ENCODE data around the gene CPN1. TPM values are rescaled to one million over a fixed set of nuclear protein-coding genes. Genes with fewer than 3 reads are reported as not detected.

The CPN1 gene
- total RNA-seq, 4 donors from 2014 or later = 0.20 TPM; not detected in 3

GRCh38 chr10:100075426-100076220 lies 6.0 kb downstream of the CPN1 start:
- DNase-seq = no peak
- Histone ChIP-seq H3K4me1 (no peaks in the 10 kb centered on the region), H3K9me3 (no peaks in the 10 kb centered on the region), H3K4me3 (no peak overlapping the region), H3K36me3 (no peaks in the 10 kb centered on the region), H3K27ac (no peak overlapping the region), H3K27me3 (no peaks in the 10 kb centered on the region)
- intact Hi-C loops (cut with DNase I; ENCODE audit: low total_unique reads) (no loop called here), in situ Hi-C loops (cut with MboI; ENCODE audit: low sequenced_read_pairs in 4 of 4) (no loop called here)
- no peak for ATAC-seq
- no peak for TF ChIP-seq CTCF (IDR thresholded peaks at IDR 0.05 in 4 of 5, conservative IDR thresholded peaks at IDR 0.05 in 1 of 5)
- TF ChIP-seq POLR2A (IDR thresholded peaks at IDR 0.05) = no peak

- in situ Hi-C loops (cut with MboI; ENCODE audit: low sequenced_read_pairs in 4 of 4) (no loop called here), intact Hi-C loops (cut with DNase I; ENCODE audit: low total_unique reads) (no loop called here)
- no peaks in the 10 kb centered on the region for H3K36me3 ChIP-seq
Measured at GRCh38 chr10:100072514-100072913, 9.2 kb downstream of the CPN1 start.

DNA sequence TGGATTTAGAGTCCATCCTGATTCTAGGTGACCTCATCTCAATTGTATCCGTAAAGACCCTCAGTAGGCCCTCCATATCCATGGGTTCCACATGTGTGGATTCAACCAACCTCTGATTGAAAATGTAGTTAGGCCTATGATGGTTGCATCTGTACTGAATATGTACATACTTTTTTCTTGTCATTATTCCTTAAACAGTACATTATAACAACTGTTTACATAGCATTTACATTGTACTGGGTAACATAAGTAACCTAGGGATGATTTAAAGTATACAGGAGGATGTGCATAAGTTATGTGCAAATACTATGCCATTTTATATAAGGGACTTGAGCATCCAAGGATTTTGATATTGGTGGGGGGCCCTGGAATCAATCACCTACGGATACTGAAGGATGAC lies 10.1 kb downstream of the CPN1 start:
- H3K9me3 ChIP-seq = no peaks in the 10 kb centered on the region
- intact Hi-C loops (cut with DNase I; ENCODE audit: low total_unique reads) (no loop called here), in situ Hi-C loops (cut with MboI; ENCODE audit: low sequenced_read_pairs in 4 of 4) (no loop called here)
- H3K36me3 ChIP-seq = no peaks in the 10 kb centered on the region
- H3K4me1 ChIP-seq = no peaks in the 10 kb centered on the region
- no peaks in the 10 kb centered on the region for H3K27me3 ChIP-seq
- no peak overlapping the region for H3K4me3 ChIP-seq
- H3K27ac ChIP-seq = no peak overlapping the region
- TF ChIP-seq POLR2A (IDR thresholded peaks at IDR 0.05) = no peak
- TF ChIP-seq CTCF (IDR thresholded peaks at IDR 0.05 in 4 of 5, conservative IDR thresholded peaks at IDR 0.05 in 1 of 5) = no peak
- ATAC-seq = no peak
- no peak for DNase-seq

More at GRCh38 chr10:100072514-100072913, 9.2 kb downstream of the CPN1 start:
- no peak overlapping the region for H3K27ac ChIP-seq
- no peak for DNase-seq
- H3K4me3 ChIP-seq = no peak overlapping the region
- no peaks in the 10 kb centered on the region for H3K4me1 ChIP-seq
- TF ChIP-seq CTCF (IDR thresholded peaks at IDR 0.05 in 4 of 5, conservative IDR thresholded peaks at IDR 0.05 in 1 of 5) = no peak
- no peak for TF ChIP-seq POLR2A (IDR thresholded peaks at IDR 0.05)
- no peak for ATAC-seq
- H3K27me3 ChIP-seq = no peaks in the 10 kb centered on the region
- no peaks in the 10 kb centered on the region for H3K9me3 ChIP-seq

- no peaks in the 10 kb centered on the region for H3K9me3 ChIP-seq
- no peak for TF ChIP-seq CTCF (IDR thresholded peaks at IDR 0.05 in 4 of 5, conservative IDR thresholded peaks at IDR 0.05 in 1 of 5)
- intact Hi-C loops (cut with DNase I; ENCODE audit: low total_unique reads) (no loop called here), in situ Hi-C loops (cut with MboI; ENCODE audit: low sequenced_read_pairs in 4 of 4) (no loop called here)
- no peaks in the 10 kb centered on the region for H3K27me3 ChIP-seq
- H3K27ac ChIP-seq = no peak overlapping the region
- DNase-seq = no peak
- H3K4me3 ChIP-seq = no peak overlapping the region
- ATAC-seq = no peak
- no peaks in the 10 kb centered on the region for H3K36me3 ChIP-seq
- no peaks in the 10 kb centered on the region for H3K4me1 ChIP-seq
Measured at GRCh38 chr10:100067466-100067865, 14.2 kb downstream of the CPN1 start.

Data from gastrocnemius medialis (tissue), 4 donors.